HK-2 (cell line): Measurements from ENCODE around the gene NCR3LG1.
"Not testable (repeated sequence)": the region's sequence is repeated elsewhere in the genome, so short reads cannot be mapped to it uniquely, and the experiment has no call there.

Experiments
- DNase-seq: peaks from one replicate; pipeline ENCODE4 v3.0.0-alpha.2; 2018; ENCODE audit not compliant: unreplicated experiment

The NCR3LG1 gene

GRCh38 chr11:17411418-17411817 lies 59.8 kb downstream of the NCR3LG1 start:
- DNase-seq, result no peak

- no peak for DNase-seq
Observed at GRCh38 chr11:17412488-17413180, 61.0 kb downstream of the NCR3LG1 start.

- DNase-seq, result no peak
Observed at GRCh38 chr11:17413414-17414316, 62.1 kb downstream of the NCR3LG1 start.

- DNase-seq, result no peak
Observed at GRCh38 chr11:17414317-17414737, 62.7 kb downstream of the NCR3LG1 start.

- DNase-seq, result no peak
Observed at GRCh38 chr11:17414992-17415391, 63.4 kb downstream of the NCR3LG1 start.

GRCh38 chr11:17415523-17416104 lies 64.0 kb downstream of the NCR3LG1 start:
- DNase-seq, result no peak

- no peak for DNase-seq
Observed at GRCh38 chr11:17416492-17416891, 64.9 kb downstream of the NCR3LG1 start.

GRCh38 chr11:17418444-17419081 lies 67.0 kb downstream of the NCR3LG1 start:
- DNase-seq, result no peak

- DNase-seq, result no peak
Observed at GRCh38 chr11:17421781-17422180, 70.2 kb downstream of the NCR3LG1 start.

- DNase-seq, result no peak
Observed at GRCh38 chr11:17423533-17424310, 72.1 kb downstream of the NCR3LG1 start.

GRCh38 chr11:17426233-17426632 lies 74.6 kb downstream of the NCR3LG1 start:
- not testable (repeated sequence) for DNase-seq
